ENCODE measurements around the gene SYT9.

- TF ChIP-seq CTCF (conservative IDR thresholded peaks at IDR 0.05; ENCODE audit: low read depth, low read length), result no peak
- no peak for TF ChIP-seq RAD21 (IDR thresholded peaks at IDR 0.05; ENCODE audit: low read length)
- no peak for TF ChIP-seq RFX5 (IDR thresholded peaks at IDR 0.05; ENCODE audit: low read depth, low read length)
- TF ChIP-seq MXI1 (IDR thresholded peaks at IDR 0.05; ENCODE audit: borderline replicate concordance, low read depth, low read length), result no peak
- no peak for TF ChIP-seq BHLHE40 (IDR thresholded peaks at IDR 0.05; ENCODE audit: low read depth, low read length)
- no peak for TF ChIP-seq ELK1 (IDR thresholded peaks at IDR 0.05; ENCODE audit: borderline replicate concordance, low read depth, low read length)
- no peak for TF ChIP-seq POLR2A (IDR thresholded peaks at IDR 0.05; ENCODE audit: low read depth, low read length)
- no peak for TF ChIP-seq CEBPB (IDR thresholded peaks at IDR 0.05; ENCODE audit: low read depth, low read length)
These were observed 193.9 kb downstream of the SYT9 start for GRCh38 chr11:7445564-7445963.
